Parathyroid adenoma (tissue), 2 donors: ENCODE data around the gene SCN11A.

Experiments
- H2AFZ ChIP-seq: fragments of 300-600 bp; sonication (generic); one replicate; pipeline ENCODE4 v1.7.0; 2017; ENCODE audit warnings: antibody characterized with exemption, mild to moderate bottlenecking
- H3K27ac ChIP-seq: fragments of 300-600 bp; sonication (generic); one replicate; pipeline ENCODE4 v1.7.0; 2017
- H3K27me3 ChIP-seq: fragments of 300-600 bp; sonication (generic); one replicate; pipeline ENCODE4 v1.7.0; 2017; ENCODE audit warnings: low read length; ENCODE audit not compliant: control insufficient read depth, insufficient read depth
- H3K36me3 ChIP-seq: fragments of 300-600 bp; sonication (generic); one replicate; pipeline ENCODE4 v1.7.0; 2017; ENCODE audit warnings: low read length; ENCODE audit not compliant: control insufficient read depth, insufficient read depth
- H3K4me1 ChIP-seq: fragments of 300-600 bp; sonication (generic); one replicate; pipeline ENCODE4 v1.7.0; 2017; ENCODE audit warnings: control low read depth
- H3K4me2 ChIP-seq: fragments of 300-600 bp; sonication (generic); one replicate; pipeline ENCODE4 v1.7.0; 2017; ENCODE audit warnings: low read length
- H3K4me3 ChIP-seq: fragments of 300-600 bp; sonication (generic); one replicate; pipeline ENCODE4 v1.7.0; 2017; ENCODE audit warnings: low read depth, low read length
- H3K79me2 ChIP-seq: fragments of 300-600 bp; sonication (generic); one replicate; pipeline ENCODE4 v1.7.0; 2017; ENCODE audit warnings: control low read depth
- H3K9ac ChIP-seq: fragments of 300-600 bp; sonication (generic); one replicate; pipeline ENCODE4 v1.7.0; 2017; ENCODE audit warnings: mild to moderate bottlenecking
- H3K9me3 ChIP-seq: fragments of 300-600 bp; sonication (generic); one replicate; pipeline ENCODE4 v1.7.0; 2017; ENCODE audit warnings: low read length; ENCODE audit not compliant: control insufficient read depth
- CTCF ChIP-seq: fragments of 300-600 bp; sonication (generic); IDR thresholded peaks from one replicate; pipeline ENCODE4 v1.7.0; 2017; ENCODE audit warnings: antibody characterized with exemption, mild to moderate bottlenecking
- donor health status: primary hyperparathyroidism.

SCN11A gene

GRCh38 chr3:39094851-39095677 is 43.3 kb upstream of the SCN11A start:
- Histone ChIP-seq H3K27me3 (no peaks in the 10 kb centered on the region), H3K27ac (no peak overlapping the region), H3K4me3 (no peak overlapping the region), H3K79me2 (no peaks in the 10 kb centered on the region), H3K9me3 (no peaks in the 10 kb centered on the region), H3K4me2 (no peak overlapping the region), H3K9ac (no peak overlapping the region), H2AFZ (no peak overlapping the region), H3K4me1 (no peaks in the 10 kb centered on the region), H3K36me3 (no peaks in the 10 kb centered on the region)
- no peak for TF ChIP-seq CTCF

- H3K36me3 ChIP-seq: no peaks in the 10 kb centered on the region
Measured at GRCh38 chr3:39090922-39091321, 39.2 kb upstream of the SCN11A start.

GRCh38 chr3:39088889-39089288 is 37.1 kb upstream of the SCN11A start:
- Histone ChIP-seq H3K9me3 (no peaks in the 10 kb centered on the region), H3K9ac (no peak overlapping the region), H3K79me2 (no peaks in the 10 kb centered on the region), H3K4me1 (no peaks in the 10 kb centered on the region), H3K36me3 (no peaks in the 10 kb centered on the region), H3K27me3 (no peaks in the 10 kb centered on the region), H2AFZ (no peak overlapping the region), H3K4me2 (no peak overlapping the region), H3K4me3 (no peak overlapping the region), H3K27ac (no peak overlapping the region)
- no peak for TF ChIP-seq CTCF

More at GRCh38 chr3:39090922-39091321, 39.2 kb upstream of the SCN11A start:
- Histone ChIP-seq H3K4me2 (no peak overlapping the region), H3K27ac (no peak overlapping the region), H3K9ac (no peak overlapping the region), H2AFZ (no peak overlapping the region), H3K4me1 (no peaks in the 10 kb centered on the region), H3K79me2 (no peaks in the 10 kb centered on the region), H3K4me3 (no peak overlapping the region), H3K9me3 (no peaks in the 10 kb centered on the region), H3K27me3 (no peaks in the 10 kb centered on the region)
- no peak for TF ChIP-seq CTCF

- H3K36me3 ChIP-seq: no peaks in the 10 kb centered on the region
- no peaks in the 10 kb centered on the region for H3K9me3 ChIP-seq
- H3K4me3 ChIP-seq: no peak overlapping the region
- H2AFZ ChIP-seq: no peak overlapping the region
- H3K27ac ChIP-seq: no peak overlapping the region
- no peak overlapping the region for H3K4me2 ChIP-seq
- no peak overlapping the region for H3K9ac ChIP-seq
- no peaks in the 10 kb centered on the region for H3K79me2 ChIP-seq
- H3K27me3 ChIP-seq: no peaks in the 10 kb centered on the region
- H3K4me1 ChIP-seq: no peaks in the 10 kb centered on the region
- no peak for TF ChIP-seq CTCF
Measured at GRCh38 chr3:39088456-39088855, 36.7 kb upstream of the SCN11A start.

GRCh38 chr3:39086144-39086543 is 34.4 kb upstream of the SCN11A start:
- no peaks in the 10 kb centered on the region for H3K27me3 ChIP-seq
- H3K27ac ChIP-seq: no peak overlapping the region
- no peak for TF ChIP-seq CTCF
- H3K9ac ChIP-seq: no peak overlapping the region
- H3K4me2 ChIP-seq: no peak overlapping the region
- H3K4me3 ChIP-seq: no peak overlapping the region
- no peaks in the 10 kb centered on the region for H3K79me2 ChIP-seq
- H3K9me3 ChIP-seq: no peaks in the 10 kb centered on the region
- H3K36me3 ChIP-seq: no peaks in the 10 kb centered on the region
- H3K4me1 ChIP-seq: no peaks in the 10 kb centered on the region
- H2AFZ ChIP-seq: no peak overlapping the region
